MG63 (cell line): ENCODE measurements around the gene DNAAF5. TPM values are rescaled to one million over a fixed set of nuclear protein-coding genes. Genes with fewer than 3 reads are reported as not detected.

Experiments
- DNase-seq: peaks from one replicate; pipeline ENCODE4 v3.0.0-alpha.2; 2020
- H3K27me3 ChIP-seq: fragments of 250-450 bp; sonication (Bioruptor Pico); 2 replicates; pipeline ENCODE4 v1.5.1; 2020; ENCODE audit warnings: mild to moderate bottlenecking, moderate library complexity
- H3K36me3 ChIP-seq: fragments of 250-450 bp; sonication (Bioruptor Pico); 2 replicates; pipeline ENCODE4 v1.5.1; 2020; ENCODE audit warnings: mild to moderate bottlenecking, moderate library complexity
- H3K4me3 ChIP-seq: fragments of 250-450 bp; sonication (Bioruptor Pico); 2 replicates; pipeline ENCODE4 v1.5.1; 2020; ENCODE audit warnings: mild to moderate bottlenecking, moderate library complexity
- H3K9me3 ChIP-seq: fragments of 250-450 bp; sonication (Bioruptor Pico); 2 replicates; pipeline ENCODE4 v1.5.1; 2020; ENCODE audit warnings: mild to moderate bottlenecking, moderate library complexity
- total RNA-seq: library from RNA; depleted of rRNA; stranded (reverse); fragments of >200 nt; shearing (Covaris generic); gene quantifications from 2 replicates; pipeline ENCODE4 v1.2.3, GENCODE V29; 2014; ENCODE audit warnings: low replicate concordance

DNAAF5 gene
- total RNA-seq, 1 experiment from 2014 or later = 31.4 TPM

DNA sequence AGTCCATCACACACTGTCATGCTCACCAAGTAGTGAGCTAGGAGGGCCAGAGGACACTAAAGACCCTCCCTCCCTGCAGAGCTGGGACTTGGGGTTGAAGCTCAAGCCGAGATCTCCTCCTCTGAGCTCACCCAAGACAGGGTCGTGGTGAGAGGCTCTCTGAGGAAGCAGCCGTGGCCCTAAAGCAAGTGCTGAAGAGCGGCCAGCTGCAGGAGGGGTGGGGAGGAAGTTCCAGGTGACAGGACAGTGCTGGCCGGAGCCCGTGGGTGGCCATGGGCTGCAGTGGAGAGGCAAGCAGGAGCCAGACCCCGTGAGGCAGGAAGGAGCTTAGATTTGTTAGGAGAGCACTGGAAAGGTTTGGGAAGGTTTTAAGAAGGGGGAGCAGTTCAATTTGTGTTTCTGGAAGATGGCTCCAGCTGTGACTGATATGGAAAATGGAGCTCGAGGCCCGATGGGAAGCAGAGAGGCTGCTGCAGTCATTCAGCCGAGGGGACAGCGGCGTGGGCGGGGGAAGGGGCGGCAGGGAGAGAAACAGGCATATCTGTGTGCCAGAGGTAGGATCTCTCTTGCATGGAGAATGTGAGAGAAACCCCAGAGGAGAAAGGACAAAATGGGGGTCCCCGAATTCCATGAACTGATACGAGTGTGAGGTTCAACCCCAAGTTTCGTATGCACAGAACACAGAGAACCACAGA, 26.9 kb upstream of the DNAAF5 start:
- Histone ChIP-seq H3K9me3 (peaks cover 4% of the 10 kb centered on the region), H3K4me3 (no peak overlapping the region), H3K27me3 (no peaks in the 10 kb centered on the region), H3K36me3 (no peaks in the 10 kb centered on the region)
- DNase-seq = no peak

DNA sequence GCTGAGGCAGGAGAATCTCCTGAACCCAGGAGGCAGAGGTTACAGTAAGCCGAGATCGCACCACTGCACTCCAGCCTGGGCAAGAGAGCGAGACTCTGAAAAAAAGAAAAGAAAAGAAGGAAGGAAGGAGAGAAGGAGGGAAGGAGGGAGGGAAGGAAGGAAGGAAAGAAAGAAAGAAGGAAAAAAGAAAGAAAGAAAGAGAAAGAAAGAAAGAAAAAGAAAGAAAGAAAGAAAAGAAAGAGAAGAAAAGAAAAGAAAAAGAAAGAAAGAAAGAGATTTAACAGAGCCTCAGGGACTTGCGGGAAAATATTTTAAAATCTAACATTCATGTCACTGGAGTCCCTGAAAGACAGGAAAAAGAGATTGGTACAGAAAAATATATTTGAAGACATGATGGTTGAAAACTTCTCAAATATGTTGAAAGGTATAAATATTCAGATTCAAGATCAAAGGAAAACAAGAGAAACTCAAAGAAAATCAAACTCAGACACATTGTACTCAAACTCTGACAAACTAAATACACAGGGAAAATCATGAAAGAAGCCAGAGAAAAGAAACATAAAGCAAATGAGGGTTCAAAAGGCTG, 25.3 kb upstream of the DNAAF5 start:
- no peak for DNase-seq
- Histone ChIP-seq H3K9me3 (peaks cover 4% of the 10 kb centered on the region), H3K36me3 (no peaks in the 10 kb centered on the region), H3K27me3 (no peaks in the 10 kb centered on the region), H3K4me3 (no peak overlapping the region)

DNA sequence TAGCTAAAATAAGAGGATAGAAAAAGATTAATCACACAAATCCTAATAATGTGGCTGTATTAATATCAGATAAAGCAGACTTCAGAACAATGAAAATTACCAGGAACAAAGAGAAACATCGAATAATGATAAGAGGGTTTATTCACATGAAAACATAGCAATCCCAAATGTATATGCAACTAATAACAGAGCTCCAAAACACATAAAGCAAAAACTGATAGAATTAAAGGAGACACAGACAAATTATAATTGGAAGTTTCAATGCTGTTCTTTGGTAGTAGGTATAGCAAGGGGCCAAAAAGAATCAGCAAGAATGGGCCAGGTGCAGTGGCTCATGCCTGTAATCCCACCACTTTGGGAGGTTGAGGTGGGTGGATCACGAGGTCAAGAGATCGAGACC, 23.4 kb upstream of the DNAAF5 start:
- Histone ChIP-seq H3K36me3 (no peaks in the 10 kb centered on the region), H3K4me3 (no peak overlapping the region), H3K27me3 (no peaks in the 10 kb centered on the region), H3K9me3 (peaks cover 4% of the 10 kb centered on the region)
- DNase-seq = no peak

GRCh38 chr7:706721-707120, 19.8 kb upstream of the DNAAF5 start:
- no peaks in the 10 kb centered on the region for H3K27me3 ChIP-seq
- no peak for DNase-seq
- no peak overlapping the region for H3K4me3 ChIP-seq
- H3K9me3 ChIP-seq = peaks cover 4% of the 10 kb centered on the region
- no peaks in the 10 kb centered on the region for H3K36me3 ChIP-seq

GRCh38 chr7:707296-708000, 19.1 kb upstream of the DNAAF5 start:
- no peak for DNase-seq
- Histone ChIP-seq H3K9me3 (peaks cover 2% of the 10 kb centered on the region; the same call in 1 of the 2 replicates), H3K36me3 (no peaks in the 10 kb centered on the region), H3K27me3 (no peaks in the 10 kb centered on the region), H3K4me3 (no peak overlapping the region)

- Histone ChIP-seq H3K9me3 (no peaks in the 10 kb centered on the region), H3K4me3 (no peak overlapping the region), H3K27me3 (no peaks in the 10 kb centered on the region), H3K36me3 (no peaks in the 10 kb centered on the region)
- DNase-seq = no peak
Measured at GRCh38 chr7:710161-710560, 16.3 kb upstream of the DNAAF5 start.

DNA sequence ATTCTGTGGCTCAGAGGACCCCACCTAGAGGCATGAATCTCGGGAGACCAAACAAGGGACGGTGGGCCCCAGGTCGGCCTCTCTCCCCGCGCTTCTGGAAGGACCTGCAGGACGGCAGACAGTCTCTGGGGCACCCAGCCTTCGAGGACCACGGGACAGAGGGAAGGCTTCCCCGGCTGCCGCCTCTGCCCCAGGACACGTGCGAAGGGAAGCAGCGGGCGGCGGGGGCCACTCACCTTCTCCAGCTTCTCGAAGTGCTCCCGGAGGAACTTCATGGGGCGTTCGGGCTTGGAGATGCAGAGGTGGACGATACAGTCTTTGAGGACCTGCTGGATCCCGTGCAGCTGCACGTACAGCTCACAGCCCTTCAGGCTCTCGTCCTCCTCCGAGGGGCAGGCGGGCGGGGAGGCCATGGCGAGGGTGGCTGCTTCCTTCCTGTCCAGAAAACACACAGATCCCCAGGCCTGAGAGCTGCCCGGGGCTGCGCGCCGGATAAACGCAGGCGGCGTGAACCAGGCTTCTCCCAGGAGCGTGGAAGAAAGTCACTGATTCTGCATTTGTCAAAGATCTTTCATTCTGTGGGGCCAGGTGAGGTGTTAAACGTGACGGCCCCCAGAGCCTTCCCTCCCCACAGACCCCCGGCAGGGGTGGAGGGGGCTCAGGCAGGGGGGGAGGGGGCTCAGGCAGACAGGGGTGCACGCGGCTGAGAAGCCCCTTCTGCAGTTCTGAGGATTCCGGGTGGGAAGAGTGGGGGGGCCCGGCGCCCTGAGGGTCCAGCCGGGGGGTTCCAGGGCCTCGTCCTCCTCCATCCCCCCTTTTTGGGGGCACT, 15.2 kb upstream of the DNAAF5 start:
- Histone ChIP-seq H3K27me3 (no peaks in the 10 kb centered on the region), H3K36me3 (no peaks in the 10 kb centered on the region), H3K9me3 (no peaks in the 10 kb centered on the region), H3K4me3 (no peak overlapping the region)
- no peak for DNase-seq

DNA sequence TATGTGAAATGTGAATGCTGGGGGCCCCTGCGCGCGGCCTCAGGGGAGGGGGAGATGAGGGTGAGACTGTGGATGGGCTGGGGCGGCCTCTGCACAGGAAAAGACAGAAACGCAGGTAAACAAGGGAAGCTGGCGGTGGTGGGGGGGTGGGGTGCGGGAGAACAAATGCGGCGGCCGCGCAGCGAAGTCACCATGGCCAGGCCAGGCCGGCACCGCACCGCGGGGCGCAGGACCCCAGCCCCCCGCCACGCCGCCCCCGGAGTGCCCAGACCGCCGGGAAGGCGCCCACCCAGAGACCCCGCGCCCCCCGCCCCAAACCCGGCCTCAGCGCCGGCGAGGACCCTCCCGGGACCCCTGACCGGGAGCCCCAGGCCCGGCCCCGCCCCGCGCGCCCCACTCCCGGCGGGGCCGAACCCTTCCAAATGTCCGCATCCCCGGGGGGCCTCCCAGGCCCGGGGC, 14.5 kb upstream of the DNAAF5 start:
- Histone ChIP-seq H3K36me3 (no peaks in the 10 kb centered on the region), H3K4me3 (no peak overlapping the region), H3K27me3 (no peaks in the 10 kb centered on the region), H3K9me3 (no peaks in the 10 kb centered on the region)
- no peak for DNase-seq

DNA sequence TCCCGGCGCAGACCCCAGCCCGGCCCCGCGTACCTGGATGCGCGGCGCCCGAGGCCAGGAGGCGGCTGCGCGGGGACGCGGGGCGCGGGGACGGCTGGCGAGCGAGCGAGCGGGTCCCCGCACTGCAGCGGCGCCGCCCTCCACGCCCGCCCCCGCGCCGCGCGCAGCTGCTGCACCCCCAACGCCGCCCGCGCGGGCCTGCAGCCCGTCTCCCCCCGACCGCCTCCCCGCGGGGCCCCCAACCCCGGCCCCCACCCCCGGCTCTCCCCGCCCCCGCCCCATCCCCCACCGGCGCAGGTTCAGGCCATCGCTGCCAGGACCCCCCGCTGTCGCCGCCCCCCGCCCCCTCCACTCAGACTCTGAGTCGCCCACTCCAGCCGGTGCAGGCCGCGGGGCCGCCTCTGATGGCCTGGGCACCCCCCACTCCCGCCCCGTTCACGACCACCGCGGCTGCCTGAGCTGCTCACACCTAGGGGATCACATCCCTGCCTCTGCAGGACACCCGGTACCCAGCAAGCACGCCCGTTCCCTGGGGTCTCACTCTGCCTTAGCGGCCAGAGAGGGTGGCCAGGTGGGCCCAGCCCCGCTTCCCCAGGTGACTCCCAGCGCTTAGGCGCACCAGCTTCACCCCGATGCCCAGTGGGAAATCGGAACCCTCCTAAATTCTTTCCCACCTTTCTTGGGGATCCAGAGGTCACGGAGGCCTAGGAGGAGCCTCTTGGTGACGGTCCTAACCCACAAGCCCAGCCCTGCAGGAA, 13.9 kb upstream of the DNAAF5 start:
- Histone ChIP-seq H3K36me3 (no peaks in the 10 kb centered on the region), H3K4me3 (no peak overlapping the region), H3K27me3 (no peaks in the 10 kb centered on the region), H3K9me3 (no peaks in the 10 kb centered on the region)
- no peak for DNase-seq

GRCh38 chr7:713139-713457, 13.4 kb upstream of the DNAAF5 start:
- Histone ChIP-seq H3K4me3 (no peak overlapping the region), H3K36me3 (no peaks in the 10 kb centered on the region), H3K27me3 (no peaks in the 10 kb centered on the region), H3K9me3 (no peaks in the 10 kb centered on the region)
- no peak for DNase-seq

DNA sequence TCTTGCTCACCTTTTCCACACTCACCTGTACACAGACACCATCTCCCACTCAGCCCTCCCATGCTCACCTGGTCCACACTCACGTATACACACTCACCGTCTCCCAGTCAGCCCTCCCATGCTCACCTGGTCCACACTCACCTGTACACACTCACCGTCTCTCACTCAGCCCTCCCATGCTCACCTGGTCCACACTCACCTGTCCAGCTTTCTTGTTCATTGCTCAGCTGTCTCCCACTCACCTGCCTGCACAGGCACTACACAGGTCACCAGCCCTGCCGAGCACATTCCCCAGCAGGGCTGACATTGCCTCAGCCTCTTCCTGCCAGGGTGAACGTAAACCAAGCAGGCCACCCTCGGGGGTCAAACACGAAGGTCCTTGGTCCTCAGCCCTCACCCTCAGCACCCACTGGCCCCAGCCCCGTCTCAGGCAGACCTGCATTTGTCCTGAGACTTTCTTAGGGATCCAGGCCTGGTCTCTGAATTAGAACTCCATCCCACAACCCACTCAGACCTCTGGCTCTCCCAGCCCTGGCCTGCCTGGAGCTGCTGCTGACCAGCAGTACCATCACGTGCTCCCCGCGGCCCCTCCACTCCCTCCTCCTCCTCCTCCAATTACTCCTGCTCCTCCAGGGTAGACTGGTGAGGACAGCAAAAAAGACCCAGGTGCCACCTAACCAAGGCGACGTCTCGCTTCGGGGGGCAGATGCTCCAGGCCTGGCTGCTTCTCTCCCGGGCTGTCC, 12.8 kb upstream of the DNAAF5 start:
- no peaks in the 10 kb centered on the region for H3K9me3 ChIP-seq
- no peak overlapping the region for H3K4me3 ChIP-seq
- no peaks in the 10 kb centered on the region for H3K36me3 ChIP-seq
- DNase-seq = no peak
- H3K27me3 ChIP-seq = no peaks in the 10 kb centered on the region

DNA sequence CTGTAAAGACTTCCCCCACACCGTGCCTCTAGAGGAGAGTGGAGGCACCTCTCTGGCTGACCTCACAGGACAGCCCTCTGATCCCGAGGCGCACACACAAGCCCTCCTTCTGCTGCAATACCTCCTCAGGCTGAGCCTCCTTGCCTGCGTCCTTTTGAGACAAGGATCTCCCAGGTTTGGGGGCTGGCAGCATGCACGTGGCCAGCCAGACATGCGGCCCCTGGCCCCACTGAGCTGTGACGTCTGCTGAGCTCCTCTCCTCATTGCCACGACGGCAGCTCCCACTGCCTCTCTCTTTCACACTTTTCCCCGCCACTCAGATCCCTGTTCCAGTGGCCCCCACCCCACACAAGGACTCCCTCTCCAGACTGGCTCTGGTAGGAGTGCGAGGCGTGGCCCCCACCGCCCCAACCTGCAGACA, 12.2 kb upstream of the DNAAF5 start:
- H3K4me3 ChIP-seq = no peak overlapping the region
- no peak for DNase-seq
- no peaks in the 10 kb centered on the region for H3K27me3 ChIP-seq
- no peaks in the 10 kb centered on the region for H3K9me3 ChIP-seq
- H3K36me3 ChIP-seq = no peaks in the 10 kb centered on the region

GRCh38 chr7:716222-716621, 10.3 kb upstream of the DNAAF5 start:
- Histone ChIP-seq H3K27me3 (no peaks in the 10 kb centered on the region), H3K4me3 (no peak overlapping the region), H3K36me3 (no peaks in the 10 kb centered on the region), H3K9me3 (no peaks in the 10 kb centered on the region; the same call in 1 of the 2 replicates)
- no peak for DNase-seq

GRCh38 chr7:716636-717035, 9.9 kb upstream of the DNAAF5 start:
- no peaks in the 10 kb centered on the region; the same call in 1 of the 2 replicates for H3K9me3 ChIP-seq
- H3K36me3 ChIP-seq = no peaks in the 10 kb centered on the region
- H3K27me3 ChIP-seq = no peaks in the 10 kb centered on the region
- no peak overlapping the region for H3K4me3 ChIP-seq
- no peak for DNase-seq

DNA sequence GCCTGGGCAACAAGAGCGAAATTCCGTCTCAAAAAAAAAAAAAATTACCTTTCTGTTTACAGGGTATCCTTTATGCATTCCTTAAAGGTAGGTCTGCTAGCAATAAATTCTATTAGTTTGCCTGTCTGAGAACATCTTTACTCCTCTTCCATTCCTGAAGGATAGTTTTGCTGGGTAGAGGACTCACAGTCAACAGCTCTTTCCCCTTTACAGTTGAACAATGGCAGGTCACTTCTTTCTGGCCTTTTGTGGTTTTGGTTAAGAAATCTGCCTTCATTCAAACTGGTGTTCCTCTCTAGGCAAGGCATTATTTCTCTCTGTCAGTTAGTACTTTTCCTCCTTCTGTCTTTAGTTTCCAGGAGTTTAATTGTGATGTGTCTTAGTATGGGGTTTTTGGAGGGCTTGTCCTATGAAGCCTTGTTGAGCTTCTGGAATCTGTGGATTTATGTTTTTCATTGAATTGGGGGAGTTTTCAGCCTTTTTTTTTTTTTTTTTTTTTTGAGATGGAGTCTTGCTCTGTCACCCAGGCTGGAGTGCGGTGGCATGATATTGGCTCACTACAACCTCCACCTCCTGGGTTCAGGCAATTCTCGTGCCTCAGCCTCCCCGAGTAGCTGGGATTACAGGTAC, 4.8 kb upstream of the DNAAF5 start:
- DNase-seq = no peak
- Histone ChIP-seq H3K27me3 (no peaks in the 10 kb centered on the region), H3K4me3 (no peak overlapping the region), H3K36me3 (peaks cover 28% of the 10 kb centered on the region), H3K9me3 (peaks cover 23% of the 10 kb centered on the region)
